Prostate gland (tissue), 2 donors: Measurements from ENCODE around the gene ASH1L. TPM values are rescaled to one million over a fixed set of nuclear protein-coding genes. Genes with fewer than 3 reads are reported as not detected.

ENCODE experiments used
- DNase-seq: peaks from one replicate; pipeline ENCODE4 v3.0.0-alpha.2; 2019; ENCODE audit warnings: low spot score
- H3K27ac ChIP-seq, 2 donors: fragments of 200-600 bp; sonication (generic); 2 replicates each; pipeline ENCODE4 v1.5.1; 2017 to 2019
- H3K27me3 ChIP-seq: fragments of 200-600 bp; sonication (generic); replicated peaks from 2 replicates; pipeline ENCODE4 v1.5.1; 2019; ENCODE audit not compliant: insufficient read depth
- H3K36me3 ChIP-seq, 2 donors: fragments of 200-600 bp; sonication (generic); 1 replicate in 1 of 2; 2 replicates in 1 of 2; pipeline versions ENCODE4 v1.5.1 to v1.8.1; 2017 to 2019
- H3K4me1 ChIP-seq: fragments of 200-600 bp; sonication (generic); replicated peaks from 2 replicates; pipeline ENCODE4 v1.5.1; 2019
- H3K4me3 ChIP-seq, 2 donors: fragments of 200-600 bp; sonication (generic); 2 replicates each; pipeline ENCODE4 v1.5.1; 2017 to 2019
- H3K9me3 ChIP-seq: fragments of 200-600 bp; sonication (generic); 2 replicates; pipeline ENCODE4 v1.5.1; 2017
- CTCF ChIP-seq, 4 experiments: fragments of 200-600 bp in 2 of 4; fragments of 450-650 bp in 2 of 4; sonication (generic) in 2 of 4; IDR thresholded peaks; 1 replicate in 3 of 4; 2 replicates in 1 of 4; pipeline ENCODE4 v1.5.1; 2016 to 2019; ENCODE audit warnings: antibody characterized with exemption in 4 of 4, mild to moderate bottlenecking in 2 of 4, moderate library complexity in 2 of 4
- POLR2A ChIP-seq: fragments of 450-650 bp; IDR thresholded peaks from one replicate; pipeline ENCODE4 v1.6.1; 2016; ENCODE audit warnings: antibody characterized with exemption, mild to moderate bottlenecking
- POLR2AphosphoS5 ChIP-seq: sonication (generic); formaldehyde crosslinking; IDR thresholded peaks from one replicate; pipeline ENCODE4 v1.6.1; 2017; ENCODE audit warnings: antibody characterized with exemption
- WGBS: methylation state at CpG from one replicate; pipeline ENCODE4 v1.1.5; 2018; 5-methylcytosine and 5-hydroxymethylcytosine counted together
- intact Hi-C: fragments of 100-400 bp; cut with DNase I; formaldehyde crosslinking; loops from one replicate; pipeline ENCODE4 v1.14.2; 2022
- microRNA counts, 2 donors: library from miRNA; unstranded; fragments of <30 nt; microRNA quantifications; one replicate each; lab custom pipeline; 2016 to 2017
- microRNA-seq: library from miRNA; unstranded; fragments of <30 nt; microRNA quantifications from one replicate; pipeline ENCODE4, GENCODE V29; 2016
- small RNA-seq, 2 donors: library from RNA; depleted of rRNA; stranded (forward); fragments of <200 nt; gene quantifications; one replicate each; pipeline ENCODE3, GENCODE V24; 2016
- total RNA-seq, 2 donors: library from RNA; depleted of rRNA; stranded (reverse); fragments of >200 nt; gene quantifications; one replicate each; pipeline ENCODE4 v1.1.0, GENCODE V29; 2016

ASH1L gene
- total RNA-seq, 2 donors from 2014 or later = 53.1 to 66.2 TPM

GRCh38 chr1:155287987-155288543 lies 274.5 kb downstream of the ASH1L start:
- TF ChIP-seq POLR2AphosphoS5 (no peak), CTCF (IDR thresholded peaks at IDR 0.05) (no peak), POLR2A (no peak)
- 90% methylated on average over 21 of the region's 21 CpGs for WGBS
- no peak for DNase-seq
- Histone ChIP-seq H3K27me3 (no peaks in the 10 kb centered on the region), H3K27ac (no peak overlapping the region), H3K4me3 (no peak overlapping the region), H3K9me3 (no peaks in the 10 kb centered on the region), H3K4me1 (no peaks in the 10 kb centered on the region), H3K36me3 (no peaks in the 10 kb centered on the region)
- intact Hi-C loops = no loop called here

- no peak overlapping the region for H3K27ac ChIP-seq
- intact Hi-C loops = no loop called here
- no peaks in the 10 kb centered on the region for H3K36me3 ChIP-seq
- no peaks in the 10 kb centered on the region for H3K27me3 ChIP-seq
- no peaks in the 10 kb centered on the region for H3K9me3 ChIP-seq
- H3K4me1 ChIP-seq = no peaks in the 10 kb centered on the region
- H3K4me3 ChIP-seq = no peak overlapping the region
- TF ChIP-seq POLR2A (no peak), POLR2AphosphoS5 (no peak), CTCF (IDR thresholded peaks at IDR 0.05) (no peak)
- DNase-seq = no peak
- WGBS = 92% methylated on average over 2 of the region's 2 CpGs
These were observed 276.1 kb downstream of the ASH1L start for GRCh38 chr1:155286544-155286943.

GRCh38 chr1:155285631-155286044 lies 277.0 kb downstream of the ASH1L start:
- 88% methylated on average over 18 of the region's 18 CpGs for WGBS
- no peak for DNase-seq
- intact Hi-C loops = no loop called here
- TF ChIP-seq CTCF (IDR thresholded peaks at IDR 0.05) (no peak), POLR2A (no peak), POLR2AphosphoS5 (no peak)
- H3K27me3 ChIP-seq = no peaks in the 10 kb centered on the region
- no peak overlapping the region for H3K27ac ChIP-seq
- no peaks in the 10 kb centered on the region for H3K9me3 ChIP-seq
- H3K4me3 ChIP-seq = no peak overlapping the region
- no peaks in the 10 kb centered on the region for H3K36me3 ChIP-seq
- H3K4me1 ChIP-seq = no peaks in the 10 kb centered on the region

MicroRNAs within 50 kb of the gene (microRNA counts, 767-probe panel; counts per million panel counts)
- 0 to 431 counts per million in 2 donors for microRNA hsa-miR-555 (lab: Ali Mortazavi, UCI)

Small RNA genes lying within 50 kb of the gene (microRNA-seq; reads per million reads assigned to microRNA genes)
- not detected for gene MIR555

Small RNA genes lying within 50 kb of the gene (small RNA-seq; reads per million reads assigned to genes)
- 0 reads per million in 2 donors for gene AL353807.4
- 0 to 0.10 reads per million in 2 donors for gene RNU6-106P
- 0 reads per million in 2 donors for gene RNU6-1297P

Other genes with a start within 250 kb of the ASH1L start
- 10 to 100 TPM; 34.0 to 35.1 TPM for gene RUSC1, start 241.9 kb downstream of the ASH1L start, total RNA-seq
- gene MSTO1, start 47.4 kb upstream of the ASH1L start, total RNA-seq = 10 to 100 TPM; 13.7 to 17.7 TPM
- 100 to 1,000 TPM in 1 of 2 donors, 10 to 100 TPM in 1; 63.4 to 121 TPM for gene YY1AP1, start 126.0 kb upstream of the ASH1L start, total RNA-seq
- 100 to 1,000 TPM; 139 to 151 TPM for gene DAP3, start 126.3 kb upstream of the ASH1L start, total RNA-seq